Neural progenitor cell (in vitro differentiated cells): Measurements from ENCODE around the gene DOHH.

ENCODE experiments used
- CTCF ChIP-seq: fragments of 200-600 bp; sonication (generic); IDR thresholded peaks from 2 replicates; pipeline ENCODE4 v1.5.1; 2017; ENCODE audit warnings: antibody characterized with exemption, mild to moderate bottlenecking
- EZH2 ChIP-seq: fragments of 200-600 bp; sonication (generic); IDR thresholded peaks from 2 replicates; pipeline ENCODE4 v1.6.1; 2017; ENCODE audit warnings: antibody characterized with exemption, mild to moderate bottlenecking, moderate library complexity
- EZH2phosphoT487 ChIP-seq: fragments of 200-600 bp; sonication (generic); IDR thresholded peaks from 2 replicates; pipeline ENCODE4 v1.6.1; 2017; ENCODE audit warnings: antibody characterized with exemption

DNA sequence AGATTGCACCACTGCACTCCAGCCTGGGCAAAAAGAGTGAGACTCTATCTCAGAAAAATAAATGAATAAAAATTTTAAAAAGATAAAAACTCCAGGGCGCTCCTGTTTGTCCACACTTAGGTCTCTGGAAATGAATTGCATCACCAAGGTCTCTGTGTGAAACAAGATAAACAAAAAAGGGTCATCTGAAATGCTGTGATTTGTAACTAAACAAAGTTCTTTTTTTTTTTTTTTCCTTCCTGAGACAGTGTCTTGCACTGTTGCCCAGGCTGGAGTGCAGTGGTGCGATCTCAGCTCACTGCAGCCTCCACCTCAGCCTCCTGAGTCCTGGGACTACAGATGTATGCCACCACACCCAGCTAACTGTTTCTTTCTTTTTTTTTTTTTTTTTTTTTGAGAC is 17.2 kb upstream of the DOHH start:
- TF ChIP-seq CTCF (no peak), EZH2 (no peak), EZH2phosphoT487 (no peak)
